Calu3 (cell line): ENCODE data around the gene ALK. TPM values are rescaled to one million over a fixed set of nuclear protein-coding genes. Genes with fewer than 3 reads are reported as not detected.
A peak's percentile ranks its signal among the peaks of the same experiment; 100 is the strongest.

Experiments used
- BruUV-seq: library from RNA; stranded (reverse); fragments of 400-500 nt; replicated peaks from 2 replicates; lab custom pipeline; 2021; lab: Mats Ljungman, UMichigan
- CTCF ChIA-PET: fragments of 300-600 bp; sonication (Branson Sonifier 250); formaldehyde crosslinking; loops from one replicate; lab custom pipeline; 2022; ENCODE audit warnings: antibody characterized with exemption; lab: Charles Lee
- DNase-seq: peaks from one replicate; pipeline ENCODE4 v3.0.0; 2022
- H3K27ac Mint-ChIP-seq: one replicate; pipeline ENCODE4 v1.8.0; 2022; ENCODE audit warnings: mixed read lengths; ENCODE audit not compliant: unreplicated experiment
- H3K27me3 Mint-ChIP-seq: one replicate; pipeline ENCODE4 v1.8.0; 2022; ENCODE audit warnings: mixed read lengths; ENCODE audit not compliant: unreplicated experiment
- H3K36me3 Mint-ChIP-seq: one replicate; pipeline ENCODE4 v1.8.0; 2022; ENCODE audit warnings: mild to moderate bottlenecking, moderate library complexity, mixed read lengths; ENCODE audit not compliant: insufficient read depth, unreplicated experiment
- H3K4me1 Mint-ChIP-seq: one replicate; pipeline ENCODE4 v1.8.0; 2022; ENCODE audit warnings: mild to moderate bottlenecking, low read depth, mixed read lengths; ENCODE audit not compliant: unreplicated experiment
- H3K4me3 Mint-ChIP-seq: one replicate; pipeline ENCODE4 v1.8.0; 2022; ENCODE audit warnings: mild to moderate bottlenecking, low read depth, moderate library complexity, mixed read lengths; ENCODE audit not compliant: unreplicated experiment
- H3K9me3 Mint-ChIP-seq: one replicate; pipeline ENCODE4 v1.8.0; 2022; ENCODE audit warnings: low read depth, mixed read lengths; ENCODE audit not compliant: unreplicated experiment
- intact Hi-C: fragments of 100-400 bp; cut with micrococcal nuclease; formaldehyde crosslinking; loops from one replicate; pipeline ENCODE4 v1.10.0; 2022; ENCODE audit not compliant: unreplicated experiment
- total RNA-seq: library from RNA; stranded (reverse); gene quantifications from 2 replicates; pipeline ENCODE4 v1.2.3, GENCODE V29; 2022
- TF ChIP-seq, protein P1 (sequence below): fragments of 200-600 bp; IDR thresholded peaks from one replicate; pipeline ENCODE4 v1.8.0; 2022; ENCODE audit warnings: antibody characterized with exemption; ENCODE audit not compliant: unreplicated experiment

ALK gene
- total RNA-seq, 1 experiment from 2014 or later, result not detected

DNA sequence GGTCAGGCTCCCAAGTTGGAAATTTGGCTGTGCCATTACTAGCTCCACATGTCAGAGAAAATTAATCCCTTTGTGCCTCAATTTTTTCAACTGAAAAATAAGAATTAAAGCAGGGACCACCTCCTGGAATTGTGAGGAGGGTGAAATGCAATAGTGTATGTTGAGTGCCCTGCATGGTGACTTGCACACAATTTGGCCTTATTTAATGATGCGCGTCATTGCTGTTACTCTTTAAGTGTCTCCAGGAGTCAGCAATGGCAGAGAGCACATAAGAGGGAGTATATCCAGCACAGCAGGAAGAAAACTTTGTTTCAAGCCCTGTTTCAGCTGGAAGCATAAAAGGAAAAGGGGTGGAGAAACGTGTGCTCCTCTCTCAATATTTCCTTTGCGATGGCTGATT, 215.8 kb downstream of the ALK start:
- CTCF ChIA-PET, result no interaction called here
- DNase-seq, result no peak
- Mint-ChIP-seq H3K27ac (no peak overlapping the region), H3K36me3 (no peaks in the 10 kb centered on the region), H3K9me3 (no peaks in the 10 kb centered on the region), H3K27me3 (peaks cover 18% of the 10 kb centered on the region), H3K4me3 (no peak overlapping the region), H3K4me1 (no peaks in the 10 kb centered on the region)
- no TSS peak for BruUV-seq
- TF ChIP-seq, protein P1, sequence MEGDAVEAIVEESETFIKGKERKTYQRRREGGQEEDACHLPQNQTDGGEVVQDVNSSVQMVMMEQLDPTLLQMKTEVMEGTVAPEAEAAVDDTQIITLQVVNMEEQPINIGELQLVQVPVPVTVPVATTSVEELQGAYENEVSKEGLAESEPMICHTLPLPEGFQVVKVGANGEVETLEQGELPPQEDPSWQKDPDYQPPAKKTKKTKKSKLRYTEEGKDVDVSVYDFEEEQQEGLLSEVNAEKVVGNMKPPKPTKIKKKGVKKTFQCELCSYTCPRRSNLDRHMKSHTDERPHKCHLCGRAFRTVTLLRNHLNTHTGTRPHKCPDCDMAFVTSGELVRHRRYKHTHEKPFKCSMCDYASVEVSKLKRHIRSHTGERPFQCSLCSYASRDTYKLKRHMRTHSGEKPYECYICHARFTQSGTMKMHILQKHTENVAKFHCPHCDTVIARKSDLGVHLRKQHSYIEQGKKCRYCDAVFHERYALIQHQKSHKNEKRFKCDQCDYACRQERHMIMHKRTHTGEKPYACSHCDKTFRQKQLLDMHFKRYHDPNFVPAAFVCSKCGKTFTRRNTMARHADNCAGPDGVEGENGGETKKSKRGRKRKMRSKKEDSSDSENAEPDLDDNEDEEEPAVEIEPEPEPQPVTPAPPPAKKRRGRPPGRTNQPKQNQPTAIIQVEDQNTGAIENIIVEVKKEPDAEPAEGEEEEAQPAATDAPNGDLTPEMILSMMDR, result no peak
- intact Hi-C loops, result no loop called here

DNA sequence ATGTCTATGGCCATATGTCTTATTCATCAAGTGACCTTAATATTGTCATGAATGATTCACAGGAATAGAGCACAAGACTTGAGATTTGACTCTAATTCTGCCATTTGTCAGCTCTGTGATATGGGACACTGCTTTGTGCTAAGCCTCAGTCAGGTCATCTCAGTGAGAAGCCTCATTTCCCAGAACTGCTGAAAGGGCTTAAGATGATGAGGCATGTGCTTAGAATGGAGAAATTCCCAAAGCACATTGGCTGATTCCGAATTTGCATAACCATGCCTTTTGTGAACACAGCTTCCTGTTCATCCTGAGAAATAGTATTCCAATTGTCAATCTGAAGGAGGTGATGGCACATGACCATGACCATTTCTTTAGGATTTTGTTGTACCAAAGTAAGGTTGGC, 218.1 kb downstream of the ALK start:
- H3K27ac Mint-ChIP-seq, result no peak overlapping the region

DNA sequence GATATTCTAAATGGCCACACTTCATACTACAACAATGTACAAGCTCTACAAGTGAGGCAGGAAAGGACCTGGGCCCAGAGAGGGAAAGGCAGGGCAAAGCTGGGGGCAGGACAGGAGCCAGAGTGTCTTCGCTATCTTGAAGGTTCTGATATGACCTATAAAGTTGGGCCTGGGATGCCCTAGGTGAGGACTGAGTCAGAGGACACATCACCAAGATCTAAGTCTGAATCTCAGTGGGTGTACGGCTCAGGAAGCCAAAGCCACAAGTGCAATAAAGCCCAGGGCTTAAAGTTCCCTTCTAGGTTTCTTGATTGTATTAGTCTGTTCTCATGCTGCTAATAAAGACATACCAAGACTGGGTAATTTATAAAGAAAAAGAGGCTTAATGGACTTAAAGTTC, 219.1 kb downstream of the ALK start:
- no TSS peak for BruUV-seq
- H3K36me3 Mint-ChIP-seq, result no peaks in the 10 kb centered on the region
- TF ChIP-seq, protein P1, result no peak
- no peaks in the 10 kb centered on the region for H3K4me1 Mint-ChIP-seq
- H3K27ac Mint-ChIP-seq, result no peak overlapping the region
- DNase-seq, result no peak
- intact Hi-C loops, result no loop called here
- no peaks in the 10 kb centered on the region for H3K9me3 Mint-ChIP-seq
- CTCF ChIA-PET, result interaction anchor here (1.0 kb wide), 1 partner anchor 15 kb away, joined by 3 read pairs; no protein-coding TSS in a partner anchor
- no peak overlapping the region for H3K4me3 Mint-ChIP-seq
- peaks cover 36% of the 10 kb centered on the region for H3K27me3 Mint-ChIP-seq

More for the DNA sequence above, 218.1 kb downstream of the ALK start:
- DNase-seq, result no peak
- CTCF ChIA-PET, result no interaction called here
- BruUV-seq, result no TSS peak
- intact Hi-C loops, result no loop called here
- Mint-ChIP-seq H3K4me3 (no peak overlapping the region), H3K36me3 (no peaks in the 10 kb centered on the region), H3K4me1 (no peaks in the 10 kb centered on the region), H3K27me3 (peaks cover 28% of the 10 kb centered on the region), H3K9me3 (no peaks in the 10 kb centered on the region)
- TF ChIP-seq, protein P1, result no peak

- CTCF ChIA-PET, result no interaction called here
- peak; percentile 15 for DNase-seq
- peaks cover 19% of the 10 kb centered on the region for H3K27me3 Mint-ChIP-seq
- no peak overlapping the region for H3K4me3 Mint-ChIP-seq
- H3K27ac Mint-ChIP-seq, result no peak overlapping the region
- H3K9me3 Mint-ChIP-seq, result no peaks in the 10 kb centered on the region
- intact Hi-C loops, result no loop called here
- BruUV-seq, result no TSS peak
- H3K4me1 Mint-ChIP-seq, result no peaks in the 10 kb centered on the region
- no peaks in the 10 kb centered on the region for H3K36me3 Mint-ChIP-seq
- TF ChIP-seq, protein P1, result no peak
Observed at GRCh38 chr2:29700560-29700959, 220.8 kb downstream of the ALK start.
